Endodermal cell (in vitro differentiated cells): ENCODE data around the gene TRIM2. TPM values are rescaled to one million over a fixed set of nuclear protein-coding genes. Genes with fewer than 3 reads are reported as not detected.

ENCODE experiments used
- DNase-seq: peaks from one replicate; pipeline ENCODE4 v3.0.0-alpha.2; 2017
- H3K27ac ChIP-seq: 2 replicates; pipeline ENCODE4 v1.5.1; 2013; ENCODE audit warnings: mild to moderate bottlenecking, low read depth, low read length, moderate library complexity
- H3K27me3 ChIP-seq: 2 replicates; pipeline ENCODE4 v1.6.1; 2013; ENCODE audit warnings: mild to moderate bottlenecking, low read length, moderate library complexity; ENCODE audit not compliant: insufficient read depth, control insufficient read depth, poor library complexity, severe bottlenecking
- H3K36me3 ChIP-seq: 2 replicates; pipeline ENCODE4 v1.7.0; 2013; ENCODE audit warnings: mild to moderate bottlenecking, low read length, moderate library complexity; ENCODE audit not compliant: control insufficient read depth, insufficient read depth
- H3K4me1 ChIP-seq: one replicate; pipeline ENCODE4 v1.7.0; 2013; ENCODE audit warnings: low read length; ENCODE audit not compliant: control insufficient read depth, insufficient read depth
- H3K4me3 ChIP-seq: 2 replicates; pipeline ENCODE4 v1.5.1; 2013; ENCODE audit warnings: mild to moderate bottlenecking, low read length, moderate library complexity
- H3K9ac ChIP-seq: 2 replicates; pipeline ENCODE4 v1.6.1; 2013; ENCODE audit warnings: mild to moderate bottlenecking, low read length, moderate library complexity; ENCODE audit not compliant: poor library complexity, severe bottlenecking; ENCODE audit errors: extremely low read depth
- H3K9me3 ChIP-seq: 2 replicates; pipeline ENCODE4 v1.6.1; 2013; ENCODE audit warnings: mild to moderate bottlenecking, low read length, moderate library complexity; ENCODE audit not compliant: control insufficient read depth
- H3K27ac Mint-ChIP-seq: 2 replicates; pipeline ENCODE4 v1.8.0; 2020; ENCODE audit warnings: mixed read lengths
- H3K27me3 Mint-ChIP-seq: 2 replicates; pipeline ENCODE4 v1.8.0; 2021; ENCODE audit warnings: mild to moderate bottlenecking, mixed read lengths; ENCODE audit not compliant: insufficient read depth
- H3K36me3 Mint-ChIP-seq: 2 replicates; pipeline ENCODE4 v1.8.0; 2020; ENCODE audit warnings: low read depth, mixed read lengths
- H3K4me1 Mint-ChIP-seq: 2 replicates; pipeline ENCODE4 v1.8.0; 2020; ENCODE audit warnings: mixed read lengths
- H3K4me3 Mint-ChIP-seq: 2 replicates; pipeline ENCODE4 v1.8.0; 2020; ENCODE audit warnings: mild to moderate bottlenecking, moderate library complexity, mixed read lengths
- H3K9me3 Mint-ChIP-seq: 2 replicates; pipeline ENCODE4 v1.8.0; 2020; ENCODE audit warnings: mild to moderate bottlenecking, mixed read lengths
- WGBS, 2 experiments: methylation state at CpG; one replicate each; pipeline versions ENCODE4 v1.1.5 to v1.1.7; 2013; ENCODE audit warnings: missing lambda C conversion rate in 2 of 2, mixed read lengths in 1 of 2; ENCODE audit not compliant: insufficient coverage in 1 of 2, insufficient read length in 1 of 2; 5-methylcytosine and 5-hydroxymethylcytosine counted together
- total RNA-seq, 2 donors: library from RNA; stranded (reverse); fragmentation: NEBNext Ultra II Directional in 1 of 2; extraction: Animal tissue kit (Norgen Biotek cat#: 25700) in 1 of 2; gene quantifications; 2 replicates in 1 of 2; 3 replicates in 1 of 2; pipeline ENCODE4 v1.2.1, GENCODE V29; 2021
- TF ChIP-seq, protein P1 (sequence below): fragments of 200-600 bp; sonication (generic); conservative IDR thresholded peaks from 2 replicates; pipeline ENCODE4 v1.5.0; 2021; ENCODE audit warnings: antibody characterized with exemption, mild to moderate bottlenecking

Gene TRIM2
- total RNA-seq, 2 donors from 2014 or later, result 31.8 to 56.1 TPM

- Histone ChIP-seq H3K9me3 (peaks cover 56% of the 10 kb centered on the region), H3K9ac (no peak overlapping the region), H3K36me3 (peaks cover 88% of the 10 kb centered on the region), H3K4me3 (no peak overlapping the region), H3K4me1 (no peaks in the 10 kb centered on the region), H3K27ac (no peak overlapping the region), H3K27me3 (no peaks in the 10 kb centered on the region)
- Mint-ChIP-seq H3K36me3 (peaks cover 86% of the 10 kb centered on the region), H3K9me3 (peaks cover 45% of the 10 kb centered on the region), H3K27me3 (no peaks in the 10 kb centered on the region), H3K4me1 (peaks cover 5% of the 10 kb centered on the region), H3K27ac (no peak overlapping the region), H3K4me3 (no peak overlapping the region)
- no peak for DNase-seq
- 86 to 97% methylated on average over 4 to 11 of the region's 11 CpGs for WGBS, 2 experiments
- TF ChIP-seq, protein P1, sequence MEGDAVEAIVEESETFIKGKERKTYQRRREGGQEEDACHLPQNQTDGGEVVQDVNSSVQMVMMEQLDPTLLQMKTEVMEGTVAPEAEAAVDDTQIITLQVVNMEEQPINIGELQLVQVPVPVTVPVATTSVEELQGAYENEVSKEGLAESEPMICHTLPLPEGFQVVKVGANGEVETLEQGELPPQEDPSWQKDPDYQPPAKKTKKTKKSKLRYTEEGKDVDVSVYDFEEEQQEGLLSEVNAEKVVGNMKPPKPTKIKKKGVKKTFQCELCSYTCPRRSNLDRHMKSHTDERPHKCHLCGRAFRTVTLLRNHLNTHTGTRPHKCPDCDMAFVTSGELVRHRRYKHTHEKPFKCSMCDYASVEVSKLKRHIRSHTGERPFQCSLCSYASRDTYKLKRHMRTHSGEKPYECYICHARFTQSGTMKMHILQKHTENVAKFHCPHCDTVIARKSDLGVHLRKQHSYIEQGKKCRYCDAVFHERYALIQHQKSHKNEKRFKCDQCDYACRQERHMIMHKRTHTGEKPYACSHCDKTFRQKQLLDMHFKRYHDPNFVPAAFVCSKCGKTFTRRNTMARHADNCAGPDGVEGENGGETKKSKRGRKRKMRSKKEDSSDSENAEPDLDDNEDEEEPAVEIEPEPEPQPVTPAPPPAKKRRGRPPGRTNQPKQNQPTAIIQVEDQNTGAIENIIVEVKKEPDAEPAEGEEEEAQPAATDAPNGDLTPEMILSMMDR, result no peak
Observed at GRCh38 chr4:153296040-153296823, 92.0 kb downstream of the TRIM2 start.

- Mint-ChIP-seq H3K36me3 (peaks cover 87% of the 10 kb centered on the region), H3K9me3 (peaks cover 45% of the 10 kb centered on the region), H3K27me3 (no peaks in the 10 kb centered on the region), H3K4me1 (peaks cover 5% of the 10 kb centered on the region), H3K4me3 (no peak overlapping the region), H3K27ac (no peak overlapping the region)
- no peak overlapping the region for H3K9ac ChIP-seq
- no peaks in the 10 kb centered on the region for H3K27me3 ChIP-seq
- no peak overlapping the region for H3K27ac ChIP-seq
- H3K9me3 ChIP-seq, result peaks cover 64% of the 10 kb centered on the region
- no peak overlapping the region for H3K4me3 ChIP-seq
- no peak for DNase-seq
- H3K36me3 ChIP-seq, result peaks cover 88% of the 10 kb centered on the region
- H3K4me1 ChIP-seq, result no peaks in the 10 kb centered on the region
- TF ChIP-seq, protein P1, result no peak
- WGBS, 2 experiments, result 96 to 98% methylated on average over 8 of the region's 8 CpGs
Observed at GRCh38 chr4:153297116-153297515, 92.9 kb downstream of the TRIM2 start.

GRCh38 chr4:153310793-153311192 is 106.5 kb downstream of the TRIM2 start:
- peaks cover 34% of the 10 kb centered on the region for H3K36me3 Mint-ChIP-seq
- TF ChIP-seq, protein P1, result no peak
- Histone ChIP-seq H3K9me3 (no peaks in the 10 kb centered on the region), H3K36me3 (peaks cover 29% of the 10 kb centered on the region), H3K27ac (no peak overlapping the region), H3K9ac (no peak overlapping the region), H3K4me3 (no peak overlapping the region), H3K4me1 (no peaks in the 10 kb centered on the region), H3K27me3 (no peaks in the 10 kb centered on the region)
- H3K4me3 Mint-ChIP-seq, result no peak overlapping the region
- no peak overlapping the region for H3K27ac Mint-ChIP-seq
- no peak for DNase-seq
- H3K27me3 Mint-ChIP-seq, result no peaks in the 10 kb centered on the region
- H3K9me3 Mint-ChIP-seq, result no peaks in the 10 kb centered on the region
- no peaks in the 10 kb centered on the region for H3K4me1 Mint-ChIP-seq
- WGBS, 2 experiments, result 100% methylated on average over 1 of the region's 1 CpG
